ENCODE results near the gene SLC9C1.

Gene SLC9C1

DNA sequence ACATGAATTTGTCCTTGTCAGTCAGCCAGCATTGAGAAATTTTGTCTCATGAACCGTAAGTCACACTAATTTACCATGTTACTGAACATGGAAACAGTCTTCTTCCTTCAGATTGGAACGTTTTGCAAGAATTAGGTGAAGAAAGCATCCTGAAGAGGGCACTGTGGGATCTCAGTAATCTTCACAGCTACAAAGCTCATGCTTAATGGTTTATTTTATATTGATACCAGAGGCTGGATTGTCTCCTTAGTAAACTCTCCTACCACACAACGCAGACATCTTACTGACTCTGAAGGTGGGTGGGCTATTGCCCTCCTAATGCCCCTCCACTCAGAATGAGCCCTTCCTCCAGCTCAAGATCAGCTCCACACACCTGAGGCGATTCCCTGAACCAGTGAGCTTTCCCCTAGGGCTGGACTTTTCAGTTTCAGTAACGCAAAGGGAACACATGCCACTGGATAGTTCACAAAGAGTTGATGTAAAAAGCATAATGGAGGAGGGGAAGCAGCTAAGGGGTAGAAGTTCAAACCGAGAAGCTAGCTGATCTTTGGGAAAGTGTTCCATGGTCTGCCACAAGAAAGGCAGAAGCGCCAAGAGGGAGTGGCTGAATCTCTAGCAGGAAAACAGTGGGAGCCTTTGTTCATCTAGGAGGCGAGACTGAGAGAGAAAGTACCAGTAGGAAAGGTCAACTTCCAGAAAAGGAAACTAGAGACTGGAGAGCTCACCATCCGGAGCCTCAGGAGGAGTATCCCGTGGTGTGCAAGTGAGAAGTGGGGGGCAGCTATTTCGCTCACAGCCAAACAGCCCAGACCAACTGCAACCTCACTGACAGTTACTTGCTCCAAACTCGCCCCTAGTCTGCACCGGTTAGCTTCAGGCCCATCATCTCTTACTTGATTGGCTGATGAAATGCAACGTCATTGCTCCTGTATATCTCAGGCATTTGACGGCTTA is at the start of gene SLC9C1:
Gene SLC9C1, minus strand, starts transcription at position 849 of the 954 bp plus-strand sequence. CDS start 7,425 bp downstream, outside the sequence.
- Histone ChIP-seq H3K4me1 (ENCODE audit: insufficient read depth, insufficient read length) (no peaks in the 10 kb centered on the region), H3K4me3 (ENCODE audit: insufficient read length, low read depth) (no peak within 1 kb of the TSS), H3K36me3 (ENCODE audit: insufficient read depth, insufficient read length, low read length) (no peaks in the 10 kb centered on the region), H3K27me3 (ENCODE audit: insufficient read depth, insufficient read length) (no peaks in the 10 kb centered on the region), H3K9ac (ENCODE audit: insufficient read length, low read depth) (no peak within 1 kb of the TSS), H3K9me3 (ENCODE audit: insufficient read depth, low read length) (peaks cover 16% of the 10 kb centered on the region)
- TF ChIP-seq SUZ12 (IDR thresholded peaks at IDR 0.05; ENCODE audit: extremely low read depth, insufficient read depth, insufficient read length) (no peak), YY1 (IDR thresholded peaks at IDR 0.05; ENCODE audit: insufficient read depth, insufficient read length) (no peak), ZNF274 (IDR thresholded peaks at IDR 0.05; ENCODE audit: low read depth, low read length) (no peak)
- DNase-seq (ENCODE audit: low read depth, low spot score) = peak; percentile 64

DNA sequence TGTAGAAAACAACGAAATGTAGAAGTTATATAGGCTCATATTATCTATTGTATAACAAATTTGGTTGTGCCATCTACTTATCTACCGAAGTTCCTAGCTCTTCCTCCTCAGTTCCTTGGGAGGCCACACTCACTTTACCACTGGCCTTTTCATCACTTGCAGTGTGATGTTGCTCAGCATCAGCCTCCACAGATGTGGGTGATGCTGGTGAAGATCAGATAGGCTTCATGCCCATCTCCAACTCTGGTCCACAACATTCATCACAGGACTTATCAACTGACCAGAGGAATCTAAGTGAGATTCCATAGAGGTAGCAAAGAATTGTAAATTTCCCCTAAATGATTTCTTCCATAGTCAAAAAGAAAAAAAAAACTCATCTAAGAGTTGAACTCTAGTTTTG is 47.4 kb upstream of the SLC9C1 start:
- TF ChIP-seq SUZ12 (IDR thresholded peaks at IDR 0.05; ENCODE audit: extremely low read depth, insufficient read depth, insufficient read length) (no peak), ZNF274 (IDR thresholded peaks at IDR 0.05; ENCODE audit: low read depth, low read length) (no peak), YY1 (IDR thresholded peaks at IDR 0.05; ENCODE audit: insufficient read depth, insufficient read length) (no peak)
- H3K36me3 ChIP-seq (ENCODE audit: insufficient read depth, insufficient read length, low read length) = peaks cover 15% of the 10 kb centered on the region
- H3K27me3 ChIP-seq (ENCODE audit: insufficient read depth, insufficient read length) = no peaks in the 10 kb centered on the region
- H3K4me1 ChIP-seq (ENCODE audit: insufficient read depth, insufficient read length) = no peaks in the 10 kb centered on the region
- H3K4me3 ChIP-seq (ENCODE audit: insufficient read length, low read depth) = no peak overlapping the region
- H3K9ac ChIP-seq (ENCODE audit: insufficient read length, low read depth) = no peak overlapping the region
- no peak for DNase-seq (ENCODE audit: low read depth, low spot score)
- peaks cover 14% of the 10 kb centered on the region for H3K9me3 ChIP-seq (ENCODE audit: insufficient read depth, low read length)

DNA sequence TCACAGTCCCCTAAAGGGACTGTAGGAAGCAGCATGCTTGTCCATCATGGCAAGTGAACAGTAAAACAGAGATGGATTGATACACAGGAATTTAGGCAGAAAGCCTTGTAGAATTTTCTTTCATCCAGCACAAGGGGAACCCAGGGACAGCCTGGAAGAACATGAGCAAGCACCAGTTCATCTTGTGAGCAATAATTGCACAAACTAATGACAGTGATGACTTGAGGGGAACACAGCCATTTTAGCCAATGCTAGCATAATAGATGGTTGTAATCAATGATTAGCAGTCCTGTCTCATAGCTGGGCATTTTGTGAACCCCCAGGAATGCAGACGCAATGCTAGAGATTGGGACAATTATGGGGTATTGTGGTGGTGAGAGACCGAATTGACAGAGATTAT is 45.6 kb upstream of the SLC9C1 start:
- H3K4me1 ChIP-seq (ENCODE audit: insufficient read depth, insufficient read length) = no peaks in the 10 kb centered on the region

DNA sequence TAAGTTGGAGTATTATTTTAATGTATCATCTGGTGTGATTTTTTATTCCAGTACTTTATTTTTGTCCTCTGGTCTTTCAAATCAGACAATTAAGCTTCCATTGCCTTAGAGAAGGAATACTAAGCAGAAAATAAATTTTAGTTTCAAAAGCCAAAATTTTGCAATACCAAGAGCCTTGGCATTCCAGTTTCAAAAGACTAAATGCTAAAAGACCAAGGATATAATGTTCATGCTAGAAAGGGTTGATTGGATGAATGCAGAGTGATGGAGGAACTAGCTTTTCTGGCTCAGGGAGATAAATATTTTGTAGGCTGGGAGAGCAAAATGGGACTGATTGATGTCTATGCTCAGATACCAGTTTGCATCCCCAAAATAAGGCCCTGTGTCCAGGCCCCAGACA is 45.1 kb upstream of the SLC9C1 start:
- peaks cover 14% of the 10 kb centered on the region for H3K36me3 ChIP-seq (ENCODE audit: insufficient read depth, insufficient read length, low read length)
- no peak for DNase-seq (ENCODE audit: low read depth, low spot score)
- H3K4me3 ChIP-seq (ENCODE audit: insufficient read length, low read depth) = no peak overlapping the region

More for the DNA sequence above, 45.6 kb upstream of the SLC9C1 start:
- no peak for DNase-seq (ENCODE audit: low read depth, low spot score)
- TF ChIP-seq YY1 (IDR thresholded peaks at IDR 0.05; ENCODE audit: insufficient read depth, insufficient read length) (no peak), SUZ12 (IDR thresholded peaks at IDR 0.05; ENCODE audit: extremely low read depth, insufficient read depth, insufficient read length) (no peak), ZNF274 (IDR thresholded peaks at IDR 0.05; ENCODE audit: low read depth, low read length) (no peak)
- H3K9me3 ChIP-seq (ENCODE audit: insufficient read depth, low read length) = peaks cover 14% of the 10 kb centered on the region
- H3K4me3 ChIP-seq (ENCODE audit: insufficient read length, low read depth) = no peak overlapping the region
- peaks cover 14% of the 10 kb centered on the region for H3K36me3 ChIP-seq (ENCODE audit: insufficient read depth, insufficient read length, low read length)
- no peak overlapping the region for H3K9ac ChIP-seq (ENCODE audit: insufficient read length, low read depth)
- H3K27me3 ChIP-seq (ENCODE audit: insufficient read depth, insufficient read length) = no peaks in the 10 kb centered on the region

DNA sequence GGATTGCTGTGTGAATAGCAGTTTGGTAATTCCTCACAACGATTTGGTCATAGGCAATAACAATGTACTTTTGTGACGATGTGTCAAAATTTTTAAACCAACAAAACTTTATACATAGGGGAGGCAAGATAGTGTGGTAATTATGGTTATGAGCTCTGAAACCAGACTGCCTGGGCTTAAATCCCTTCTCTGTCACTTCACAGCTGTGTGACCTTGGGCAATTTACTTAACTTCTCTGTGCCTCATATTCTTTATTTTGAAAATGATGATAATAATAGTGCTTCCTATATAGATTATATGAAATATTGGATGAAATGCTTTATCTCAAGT is 44.7 kb upstream of the SLC9C1 start:
- Histone ChIP-seq H3K27me3 (ENCODE audit: insufficient read depth, insufficient read length) (no peaks in the 10 kb centered on the region), H3K4me3 (ENCODE audit: insufficient read length, low read depth) (no peak overlapping the region), H3K9me3 (ENCODE audit: insufficient read depth, low read length) (peaks cover 11% of the 10 kb centered on the region), H3K9ac (ENCODE audit: insufficient read length, low read depth) (no peak overlapping the region), H3K4me1 (ENCODE audit: insufficient read depth, insufficient read length) (no peaks in the 10 kb centered on the region), H3K36me3 (ENCODE audit: insufficient read depth, insufficient read length, low read length) (peaks cover 14% of the 10 kb centered on the region)
- TF ChIP-seq YY1 (IDR thresholded peaks at IDR 0.05; ENCODE audit: insufficient read depth, insufficient read length) (no peak), SUZ12 (IDR thresholded peaks at IDR 0.05; ENCODE audit: extremely low read depth, insufficient read depth, insufficient read length) (no peak), ZNF274 (IDR thresholded peaks at IDR 0.05; ENCODE audit: low read depth, low read length) (no peak)
- DNase-seq (ENCODE audit: low read depth, low spot score) = no peak

More for the DNA sequence above, 45.1 kb upstream of the SLC9C1 start:
- no peak for TF ChIP-seq YY1 (IDR thresholded peaks at IDR 0.05; ENCODE audit: insufficient read depth, insufficient read length)
- TF ChIP-seq ZNF274 (IDR thresholded peaks at IDR 0.05; ENCODE audit: low read depth, low read length) = no peak
- no peak for TF ChIP-seq SUZ12 (IDR thresholded peaks at IDR 0.05; ENCODE audit: extremely low read depth, insufficient read depth, insufficient read length)
- no peaks in the 10 kb centered on the region for H3K4me1 ChIP-seq (ENCODE audit: insufficient read depth, insufficient read length)
- H3K9ac ChIP-seq (ENCODE audit: insufficient read length, low read depth) = no peak overlapping the region
- H3K9me3 ChIP-seq (ENCODE audit: insufficient read depth, low read length) = peaks cover 14% of the 10 kb centered on the region
- no peaks in the 10 kb centered on the region for H3K27me3 ChIP-seq (ENCODE audit: insufficient read depth, insufficient read length)

DNA sequence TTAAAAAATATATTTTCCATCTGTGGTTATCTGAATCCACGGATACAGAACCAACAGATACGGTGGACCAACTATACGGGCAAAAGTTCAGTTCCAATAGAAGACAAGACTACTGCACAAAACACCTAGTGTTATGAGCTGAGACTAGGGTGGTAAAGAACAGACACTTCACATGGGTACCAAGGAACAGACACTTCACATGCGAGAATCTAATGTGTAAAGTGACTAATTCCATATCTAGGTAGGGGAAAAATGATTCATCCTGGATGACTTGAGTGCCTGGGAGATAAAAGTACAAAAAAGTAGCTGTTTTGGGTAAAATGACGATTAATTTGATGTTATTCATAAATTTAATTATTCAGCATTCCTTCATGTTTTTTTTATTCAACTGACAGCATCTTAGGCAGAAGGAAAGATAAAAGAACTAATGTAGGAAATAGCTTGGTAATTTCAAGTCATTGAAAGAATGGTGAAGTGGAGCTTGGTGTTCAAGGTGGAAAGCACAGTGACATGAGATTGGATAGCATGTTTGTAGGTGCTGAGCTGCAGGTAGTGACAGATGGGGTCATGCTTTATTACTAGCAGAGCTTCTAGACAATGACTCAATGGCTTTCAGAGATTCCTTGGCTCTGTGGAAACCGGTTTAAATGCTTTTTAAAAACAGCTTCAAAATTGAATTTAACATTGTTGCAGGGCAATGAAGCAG is 44.2 kb upstream of the SLC9C1 start:
- no peak for TF ChIP-seq YY1 (IDR thresholded peaks at IDR 0.05; ENCODE audit: insufficient read depth, insufficient read length)
- no peak for TF ChIP-seq SUZ12 (IDR thresholded peaks at IDR 0.05; ENCODE audit: extremely low read depth, insufficient read depth, insufficient read length)
- TF ChIP-seq ZNF274 (IDR thresholded peaks at IDR 0.05; ENCODE audit: low read depth, low read length) = no peak
- DNase-seq (ENCODE audit: low read depth, low spot score) = no peak
- Histone ChIP-seq H3K27me3 (ENCODE audit: insufficient read depth, insufficient read length) (no peaks in the 10 kb centered on the region), H3K4me1 (ENCODE audit: insufficient read depth, insufficient read length) (no peaks in the 10 kb centered on the region), H3K9ac (ENCODE audit: insufficient read length, low read depth) (no peak overlapping the region), H3K36me3 (ENCODE audit: insufficient read depth, insufficient read length, low read length) (peaks cover 14% of the 10 kb centered on the region), H3K9me3 (ENCODE audit: insufficient read depth, low read length) (peaks cover 6% of the 10 kb centered on the region), H3K4me3 (ENCODE audit: insufficient read length, low read depth) (no peak overlapping the region)

DNA sequence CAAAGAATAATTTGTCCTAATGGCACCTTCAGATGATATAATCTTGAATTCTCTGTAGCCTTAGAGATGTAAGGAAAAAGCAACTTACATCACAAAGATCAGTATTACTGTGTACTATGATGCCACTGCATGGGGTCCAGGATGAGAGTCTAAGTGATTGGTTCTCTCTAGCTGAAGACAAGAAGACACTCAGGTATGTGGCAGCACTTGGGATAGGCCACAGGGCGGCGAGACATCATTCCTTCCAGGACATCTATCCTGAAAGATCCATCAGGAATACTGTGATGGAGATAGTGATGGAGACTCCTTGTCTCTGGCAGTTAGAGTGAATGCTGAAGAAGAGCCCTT is 41.4 kb upstream of the SLC9C1 start:
- H3K4me1 ChIP-seq (ENCODE audit: insufficient read depth, insufficient read length) = no peaks in the 10 kb centered on the region
- no peak for DNase-seq (ENCODE audit: low read depth, low spot score)
- TF ChIP-seq YY1 (IDR thresholded peaks at IDR 0.05; ENCODE audit: insufficient read depth, insufficient read length) (no peak), SUZ12 (IDR thresholded peaks at IDR 0.05; ENCODE audit: extremely low read depth, insufficient read depth, insufficient read length) (no peak), ZNF274 (IDR thresholded peaks at IDR 0.05; ENCODE audit: low read depth, low read length) (no peak)

More for the DNA sequence above, 41.4 kb upstream of the SLC9C1 start:
- Histone ChIP-seq H3K9me3 (ENCODE audit: insufficient read depth, low read length) (no peaks in the 10 kb centered on the region), H3K27me3 (ENCODE audit: insufficient read depth, insufficient read length) (no peaks in the 10 kb centered on the region), H3K4me3 (ENCODE audit: insufficient read length, low read depth) (no peak overlapping the region), H3K9ac (ENCODE audit: insufficient read length, low read depth) (no peak overlapping the region), H3K36me3 (ENCODE audit: insufficient read depth, insufficient read length, low read length) (peaks cover 14% of the 10 kb centered on the region)
